ENCODE data around the gene EXOC4.

GRCh38 chr7:133681529-133681928, 428.7 kb downstream of the EXOC4 start:
- TF ChIP-seq POLR2A (IDR thresholded peaks at IDR 0.05): no peak
- TF ChIP-seq, protein P1, sequence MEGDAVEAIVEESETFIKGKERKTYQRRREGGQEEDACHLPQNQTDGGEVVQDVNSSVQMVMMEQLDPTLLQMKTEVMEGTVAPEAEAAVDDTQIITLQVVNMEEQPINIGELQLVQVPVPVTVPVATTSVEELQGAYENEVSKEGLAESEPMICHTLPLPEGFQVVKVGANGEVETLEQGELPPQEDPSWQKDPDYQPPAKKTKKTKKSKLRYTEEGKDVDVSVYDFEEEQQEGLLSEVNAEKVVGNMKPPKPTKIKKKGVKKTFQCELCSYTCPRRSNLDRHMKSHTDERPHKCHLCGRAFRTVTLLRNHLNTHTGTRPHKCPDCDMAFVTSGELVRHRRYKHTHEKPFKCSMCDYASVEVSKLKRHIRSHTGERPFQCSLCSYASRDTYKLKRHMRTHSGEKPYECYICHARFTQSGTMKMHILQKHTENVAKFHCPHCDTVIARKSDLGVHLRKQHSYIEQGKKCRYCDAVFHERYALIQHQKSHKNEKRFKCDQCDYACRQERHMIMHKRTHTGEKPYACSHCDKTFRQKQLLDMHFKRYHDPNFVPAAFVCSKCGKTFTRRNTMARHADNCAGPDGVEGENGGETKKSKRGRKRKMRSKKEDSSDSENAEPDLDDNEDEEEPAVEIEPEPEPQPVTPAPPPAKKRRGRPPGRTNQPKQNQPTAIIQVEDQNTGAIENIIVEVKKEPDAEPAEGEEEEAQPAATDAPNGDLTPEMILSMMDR (IDR thresholded peaks at IDR 0.05): no peak
